ENCODE measurements around the gene RARG. TPM values are rescaled to one million over a fixed set of nuclear protein-coding genes. Genes with fewer than 3 reads are reported as not detected.

RARG gene
- polyA plus RNA-seq, 3 donors = 1.8 to 14.6 (median 2.3) TPM

- H3K79me2 ChIP-seq (ENCODE audit: insufficient read depth, low read length) = peaks cover 32% of the 10 kb centered on the region
- peak overlapping the region; percentile 99 for H3K4me2 ChIP-seq (replicated peaks; ENCODE audit: extremely low read depth, low read length, poor library complexity, severe bottlenecking)
- peaks cover 41% of the 10 kb centered on the region for H3K4me1 Mint-ChIP-seq
- H3K9me3 Mint-ChIP-seq = no peaks in the 10 kb centered on the region
- H3K36me3 Mint-ChIP-seq = peaks cover 12 to 23% of the 10 kb centered on the region in 2 donors
- H3K4me3 ChIP-seq (replicated peaks in 1 of 3; ENCODE audit: low read depth in 2 of 3, low read length in 3 of 3) = peak overlapping the region in 1 of 3 experiments; percentile 98
- no peak for DNase-seq
- TF ChIP-seq CTCF (IDR thresholded peaks at IDR 0.05) = no peak
- 98% methylated on average over 13 of the region's 13 CpGs for WGBS (ENCODE audit: insufficient coverage)
- intact Hi-C loops (cut with micrococcal nuclease) = loop anchor here in 1 of 2 donors (5.0 kb wide), 1 partner anchor 36 kb away; no protein-coding TSS in a partner anchor
- H3K27me3 Mint-ChIP-seq (ENCODE audit: low read depth in 3 of 3) = no peaks in the 10 kb centered on the region
- peak overlapping the region; percentile 94 to 98 for H3K4me3 Mint-ChIP-seq
- H4K20me1 ChIP-seq (ENCODE audit: insufficient read depth, low read length) = peaks cover 19% of the 10 kb centered on the region
- H3K4me1 ChIP-seq (ENCODE audit: control insufficient read depth in 1 of 2, insufficient read depth in 2 of 2, low read length in 2 of 2) = peaks cover 30 to 45% of the 10 kb centered on the region in 2 donors
- H3K27ac Mint-ChIP-seq = peak overlapping the region in 4 of 7 donors; percentile 69 to 97 (median 96)
- H3K36me3 ChIP-seq (replicated peaks in 1 of 2; ENCODE audit: control insufficient read depth in 1 of 2, insufficient read depth in 2 of 2, low read length in 2 of 2) = peaks cover 8 to 22% of the 10 kb centered on the region in 2 donors
- no peak overlapping the region for H3K9ac ChIP-seq (ENCODE audit: insufficient read depth, low read length, poor library complexity, severe bottlenecking)
- peak overlapping the region in 1 of 2 donors; percentile 93 for H3K27ac ChIP-seq (ENCODE audit: low read depth in 1 of 2, low read length in 2 of 2)
- H2AFZ ChIP-seq (ENCODE audit: insufficient read depth, low read depth, low read length, poor library complexity, severe bottlenecking) = no peak overlapping the region
- H3K27me3 ChIP-seq (ENCODE audit: control insufficient read depth in 2 of 2, insufficient read depth in 2 of 2, low read length in 2 of 2) = no peaks in the 10 kb centered on the region
- no peaks in the 10 kb centered on the region for H3K9me3 ChIP-seq (replicated peaks in 1 of 2; ENCODE audit: control insufficient read depth in 1 of 2, insufficient read depth in 1 of 2, low read length in 2 of 2)
Measured at GRCh38 chr12:53253298-53253697, 21.3 kb upstream of the RARG start.

GRCh38 chr12:53252349-53252916, 20.4 kb upstream of the RARG start:
- peak overlapping the region; percentile 73 to 97 (median 94) for H3K27ac Mint-ChIP-seq
- Histone ChIP-seq H3K9me3 (replicated peaks in 1 of 2; ENCODE audit: control insufficient read depth in 1 of 2, insufficient read depth in 1 of 2, low read length in 2 of 2) (no peaks in the 10 kb centered on the region), H3K27me3 (ENCODE audit: control insufficient read depth in 2 of 2, insufficient read depth in 2 of 2, low read length in 2 of 2) (no peaks in the 10 kb centered on the region), H3K4me3 (replicated peaks in 1 of 3; ENCODE audit: low read depth in 2 of 3, low read length in 3 of 3) (peak overlapping the region; percentile 72 to 98 (median 90)), H3K79me2 (ENCODE audit: insufficient read depth, low read length) (peaks cover 32% of the 10 kb centered on the region), H3K4me2 (replicated peaks; ENCODE audit: extremely low read depth, low read length, poor library complexity, severe bottlenecking) (peak overlapping the region; percentile 99), H3K27ac (ENCODE audit: low read depth in 1 of 2, low read length in 2 of 2) (peak overlapping the region; percentile 59 to 93), H3K4me1 (ENCODE audit: control insufficient read depth in 1 of 2, insufficient read depth in 2 of 2, low read length in 2 of 2) (peaks cover 30 to 45% of the 10 kb centered on the region in 2 donors), H4K20me1 (ENCODE audit: insufficient read depth, low read length) (peaks cover 19% of the 10 kb centered on the region), H3K36me3 (replicated peaks in 1 of 2; ENCODE audit: control insufficient read depth in 1 of 2, insufficient read depth in 2 of 2, low read length in 2 of 2) (peaks cover 8 to 22% of the 10 kb centered on the region in 2 donors), H2AFZ (ENCODE audit: insufficient read depth, low read depth, low read length, poor library complexity, severe bottlenecking) (peak overlapping the region; percentile 95), H3K9ac (ENCODE audit: insufficient read depth, low read length, poor library complexity, severe bottlenecking) (peak overlapping the region; percentile 90)
- no peaks in the 10 kb centered on the region for H3K27me3 Mint-ChIP-seq (ENCODE audit: low read depth in 3 of 3)
- DNase-seq = no peak
- peaks cover 41% of the 10 kb centered on the region for H3K4me1 Mint-ChIP-seq
- peaks cover 12 to 23% of the 10 kb centered on the region in 2 donors for H3K36me3 Mint-ChIP-seq
- peak overlapping the region; percentile 94 to 98 for H3K4me3 Mint-ChIP-seq
- 22% methylated on average over 11 of the region's 19 CpGs for WGBS (ENCODE audit: insufficient coverage)
- H3K9me3 Mint-ChIP-seq = no peaks in the 10 kb centered on the region
- no peak for TF ChIP-seq CTCF (IDR thresholded peaks at IDR 0.05)
- intact Hi-C loops (cut with micrococcal nuclease) = loop anchor here in 1 of 2 donors (5.0 kb wide), 1 partner anchor 35 kb away; no protein-coding TSS in a partner anchor

All from CD14-positive monocyte (primary cell).